Body of pancreas (tissue), 4 donors: ENCODE results near the gene FMR1NB. TPM values are rescaled to one million over a fixed set of nuclear protein-coding genes. Genes with fewer than 3 reads are reported as not detected.

Experiments used
- ATAC-seq: fragments of 150-250 bp; one replicate; pipeline ENCODE4 v1.9.1; 2016
- DNase-seq, 4 donors: peaks; one replicate each; pipeline ENCODE4 v3.0.0-alpha.2; 2019
- H3K27ac ChIP-seq, 4 donors: fragments of 200-600 bp; sonication (generic); 1 replicate in 3 of 4; 2 replicates in 1 of 4; pipeline versions ENCODE4 v1.5.1 to v1.6.1; 2016 to 2019; ENCODE audit warnings: mild to moderate bottlenecking in 1 of 4, mixed read lengths in 1 of 4, moderate library complexity in 1 of 4
- H3K27me3 ChIP-seq, 2 donors: fragments of 200-600 bp; sonication (generic); one replicate each; pipeline ENCODE4 v1.6.0; 2016; ENCODE audit warnings: mild to moderate bottlenecking in 1 of 2
- H3K36me3 ChIP-seq, 2 donors: fragments of 200-600 bp; sonication (generic); replicated peaks in 1 of 2; 2 replicates each; pipeline ENCODE4 v1.5.1; 2016; ENCODE audit warnings: low read depth in 2 of 2; ENCODE audit not compliant: insufficient read depth in 1 of 2
- H3K4me1 ChIP-seq: fragments of 200-600 bp; sonication (generic); one replicate; pipeline ENCODE4 v1.6.0; 2016
- H3K4me3 ChIP-seq, 2 donors: fragments of 200-600 bp; sonication (generic); 1 replicate in 1 of 2; 2 replicates in 1 of 2; pipeline ENCODE4 v1.5.1; 2016 to 2019
- H3K9me3 ChIP-seq, 3 donors: fragments of 200-600 bp; sonication (generic); 1 replicate in 2 of 3; 2 replicates in 1 of 3; pipeline ENCODE4 v1.5.1; 2016
- POLR2A ChIP-seq, 3 donors: fragments of 450-650 bp; IDR thresholded peaks; one replicate each; pipeline ENCODE4 v1.6.1; 2016; ENCODE audit warnings: antibody characterized with exemption in 3 of 3, mild to moderate bottlenecking in 2 of 3
- WGBS, 2 donors: methylation state at CpG; one replicate each; pipeline ENCODE4 v1.1.5; 2017; 5-methylcytosine and 5-hydroxymethylcytosine counted together
- intact Hi-C: fragments of 100-400 bp; cut with DNase I; formaldehyde crosslinking; loops from one replicate; pipeline ENCODE4 v1.15.1; 2023
- total RNA-seq, 2 donors: library from RNA; depleted of rRNA; stranded (reverse); fragments of >200 nt; gene quantifications; one replicate each; pipeline ENCODE4 v1.1.0, GENCODE V29; 2016
- TF ChIP-seq, protein P1 (sequence below), 7 experiments: fragments of 450-650 bp in 4 of 7; fragments of 200-600 bp in 3 of 7; sonication (generic) in 3 of 7; IDR thresholded peaks; one replicate each; pipeline ENCODE4 v1.5.1; 2016 to 2019; ENCODE audit warnings: antibody characterized with exemption in 7 of 7

FMR1NB gene, protein sequence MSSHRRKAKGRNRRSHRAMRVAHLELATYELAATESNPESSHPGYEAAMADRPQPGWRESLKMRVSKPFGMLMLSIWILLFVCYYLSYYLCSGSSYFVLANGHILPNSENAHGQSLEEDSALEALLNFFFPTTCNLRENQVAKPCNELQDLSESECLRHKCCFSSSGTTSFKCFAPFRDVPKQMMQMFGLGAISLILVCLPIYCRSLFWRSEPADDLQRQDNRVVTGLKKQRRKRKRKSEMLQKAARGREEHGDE
- total RNA-seq, result not detected

DNA sequence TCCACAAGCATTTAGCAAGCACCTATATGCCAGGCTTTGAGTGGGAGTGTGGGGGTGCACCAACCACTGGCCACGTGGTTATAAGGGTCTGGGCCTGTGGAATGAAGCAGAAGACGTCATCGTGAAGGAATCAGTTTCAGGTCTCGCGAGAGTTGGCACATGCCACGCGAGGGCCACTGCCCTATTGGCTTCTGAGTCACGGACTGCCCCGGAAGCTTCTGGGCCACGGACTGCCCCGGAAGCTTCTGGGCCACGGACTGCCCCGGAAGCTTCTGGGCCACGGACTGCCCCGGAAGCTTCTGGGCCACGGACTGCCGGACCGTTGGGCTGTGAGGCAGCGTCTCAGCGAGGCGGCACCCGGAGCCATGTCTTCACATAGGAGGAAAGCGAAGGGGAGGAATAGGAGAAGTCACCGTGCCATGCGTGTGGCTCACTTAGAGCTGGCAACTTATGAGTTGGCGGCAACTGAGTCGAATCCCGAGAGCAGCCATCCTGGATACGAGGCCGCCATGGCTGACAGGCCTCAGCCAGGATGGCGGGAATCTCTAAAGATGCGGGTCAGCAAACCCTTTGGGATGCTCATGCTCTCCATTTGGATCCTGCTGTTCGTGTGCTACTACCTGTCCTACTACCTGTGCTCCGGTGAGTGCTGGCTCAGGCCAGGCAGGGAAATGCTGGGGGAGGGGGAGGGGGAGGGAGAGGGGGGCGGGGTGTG, at the start of gene FMR1NB:
FMR1NB (plus strand) TSS at position 300 of the 715 bp plus-strand sequence; CDS start at position 366, 66 bp downstream.
- ATAC-seq (no peak), DNase-seq (no peak)
- intact Hi-C loops, result no loop called here
- Histone ChIP-seq H3K36me3 (no peaks in the 10 kb centered on the region), H3K4me1 (no peaks in the 10 kb centered on the region), H3K27me3 (no peaks in the 10 kb centered on the region), H3K4me3 (no peak within 1 kb of the TSS), H3K27ac (no peak within 1 kb of the TSS), H3K9me3 (no peaks in the 10 kb centered on the region)
- 82 to 97% methylated on average over 6 to 27 of the region's 35 CpGs for WGBS, 2 donors
- TF ChIP-seq, protein P1, sequence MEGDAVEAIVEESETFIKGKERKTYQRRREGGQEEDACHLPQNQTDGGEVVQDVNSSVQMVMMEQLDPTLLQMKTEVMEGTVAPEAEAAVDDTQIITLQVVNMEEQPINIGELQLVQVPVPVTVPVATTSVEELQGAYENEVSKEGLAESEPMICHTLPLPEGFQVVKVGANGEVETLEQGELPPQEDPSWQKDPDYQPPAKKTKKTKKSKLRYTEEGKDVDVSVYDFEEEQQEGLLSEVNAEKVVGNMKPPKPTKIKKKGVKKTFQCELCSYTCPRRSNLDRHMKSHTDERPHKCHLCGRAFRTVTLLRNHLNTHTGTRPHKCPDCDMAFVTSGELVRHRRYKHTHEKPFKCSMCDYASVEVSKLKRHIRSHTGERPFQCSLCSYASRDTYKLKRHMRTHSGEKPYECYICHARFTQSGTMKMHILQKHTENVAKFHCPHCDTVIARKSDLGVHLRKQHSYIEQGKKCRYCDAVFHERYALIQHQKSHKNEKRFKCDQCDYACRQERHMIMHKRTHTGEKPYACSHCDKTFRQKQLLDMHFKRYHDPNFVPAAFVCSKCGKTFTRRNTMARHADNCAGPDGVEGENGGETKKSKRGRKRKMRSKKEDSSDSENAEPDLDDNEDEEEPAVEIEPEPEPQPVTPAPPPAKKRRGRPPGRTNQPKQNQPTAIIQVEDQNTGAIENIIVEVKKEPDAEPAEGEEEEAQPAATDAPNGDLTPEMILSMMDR (IDR thresholded peaks at IDR 0.05), result no peak
- no peak for TF ChIP-seq POLR2A (IDR thresholded peaks at IDR 0.05)

DNA sequence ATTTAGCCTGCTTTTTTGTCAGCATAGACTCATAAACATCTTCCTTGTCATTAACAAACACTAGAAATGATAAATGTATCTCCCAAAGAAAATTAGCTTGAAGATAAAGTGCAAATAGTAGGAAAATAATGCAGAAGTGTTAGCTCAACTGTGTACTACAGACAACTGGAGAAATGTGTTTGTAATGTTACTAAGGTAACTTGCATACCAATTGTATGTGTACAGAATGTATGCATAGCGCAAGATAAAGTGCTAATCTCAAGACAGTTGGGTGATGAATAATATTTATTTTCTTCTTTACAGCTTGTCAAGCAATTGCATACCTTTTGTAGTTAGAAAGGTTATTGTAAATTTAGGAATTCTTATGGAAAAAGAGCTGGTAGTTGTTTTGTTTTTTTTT, 47.3 kb upstream of the FMR1NB start:
- ATAC-seq (no peak), DNase-seq (no peak)
- Histone ChIP-seq H3K4me1 (no peaks in the 10 kb centered on the region), H3K4me3 (no peak overlapping the region), H3K27ac (no peak overlapping the region), H3K27me3 (no peaks in the 10 kb centered on the region), H3K9me3 (no peaks in the 10 kb centered on the region), H3K36me3 (no peaks in the 10 kb centered on the region)
- 100% methylated on average over 1 of the region's 1 CpG for WGBS, 2 donors
- TF ChIP-seq, protein P1 (IDR thresholded peaks at IDR 0.05), result no peak
- TF ChIP-seq POLR2A (IDR thresholded peaks at IDR 0.05), result no peak
- intact Hi-C loops, result no loop called here

DNA sequence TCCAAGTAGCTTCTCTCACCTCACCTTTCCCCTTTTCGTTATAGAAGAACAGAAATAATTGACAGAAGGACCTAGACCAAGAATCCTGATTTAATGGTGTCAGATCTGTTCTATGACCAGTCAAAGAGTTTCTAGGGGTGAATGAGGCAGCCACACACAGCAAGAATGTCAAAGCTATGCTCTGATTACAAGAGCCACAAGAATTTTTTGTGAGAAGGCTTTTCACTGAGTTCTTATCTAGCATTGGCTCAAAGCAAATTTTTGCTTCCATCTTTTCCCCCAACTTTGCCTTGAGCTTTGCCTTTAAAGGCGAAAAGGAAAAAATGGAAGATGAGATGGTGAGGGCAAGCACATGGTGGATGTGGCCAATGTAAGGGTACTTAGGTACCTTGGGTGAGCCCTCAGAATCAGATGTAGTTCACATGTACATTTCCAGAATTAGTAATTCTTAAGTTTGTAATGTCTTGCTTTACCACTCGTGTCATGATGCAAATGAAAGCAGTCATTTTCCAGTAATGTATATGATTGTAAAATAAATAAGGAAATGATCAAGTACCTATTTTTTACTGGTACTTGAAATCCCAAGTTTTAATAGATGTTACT, 45.9 kb upstream of the FMR1NB start:
- H3K36me3 ChIP-seq, result no peaks in the 10 kb centered on the region
- WGBS, 2 donors, result 94 to 95% methylated on average over 3 of the region's 3 CpGs
- H3K9me3 ChIP-seq, result no peaks in the 10 kb centered on the region
- H3K4me3 ChIP-seq, result no peak overlapping the region
- TF ChIP-seq, protein P1 (IDR thresholded peaks at IDR 0.05), result no peak
- TF ChIP-seq POLR2A (IDR thresholded peaks at IDR 0.05), result no peak
- no peak overlapping the region for H3K27ac ChIP-seq
- ATAC-seq (no peak), DNase-seq (no peak)
- H3K4me1 ChIP-seq, result no peaks in the 10 kb centered on the region
- no peaks in the 10 kb centered on the region for H3K27me3 ChIP-seq
- intact Hi-C loops, result no loop called here

DNA sequence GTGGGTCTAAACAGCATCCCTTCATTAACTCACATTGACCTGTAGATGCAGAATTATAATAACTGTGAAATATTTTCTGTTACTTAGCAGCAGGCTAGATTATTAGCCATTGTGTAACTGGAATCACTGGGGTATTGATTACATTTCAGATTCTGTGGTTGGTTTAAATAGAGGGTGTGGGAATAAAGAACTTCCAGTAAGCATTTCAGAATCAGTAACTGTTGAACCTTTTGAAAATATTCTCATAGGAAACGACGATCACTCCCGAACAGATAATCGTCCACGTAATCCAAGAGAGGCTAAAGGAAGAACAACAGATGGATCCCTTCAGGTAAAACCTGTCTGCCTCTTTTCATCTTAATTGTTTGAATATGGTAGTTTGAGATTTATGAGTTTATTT, 35.9 kb upstream of the FMR1NB start:
- Histone ChIP-seq H3K36me3 (no peaks in the 10 kb centered on the region), H3K9me3 (no peaks in the 10 kb centered on the region), H3K27me3 (no peaks in the 10 kb centered on the region), H3K4me3 (no peak overlapping the region), H3K4me1 (no peaks in the 10 kb centered on the region), H3K27ac (no peak overlapping the region)
- ATAC-seq (no peak), DNase-seq (no peak)
- WGBS, 2 donors, result 90 to 93% methylated on average over 5 of the region's 5 CpGs
- TF ChIP-seq, protein P1 (IDR thresholded peaks at IDR 0.05), result no peak
- no peak for TF ChIP-seq POLR2A (IDR thresholded peaks at IDR 0.05)
- intact Hi-C loops, result no loop called here
